HG02852 (cell line): Measurements from ENCODE around the gene RAB29.

Experiments
- ATAC-seq: cut with Tn5 transposase; IDR thresholded peaks from one replicate; pipeline ENCODE4 v1.9.1; 2021; ENCODE audit warnings: mild to moderate bottlenecking, moderate library complexity; ENCODE audit not compliant: unreplicated experiment

Gene RAB29

DNA sequence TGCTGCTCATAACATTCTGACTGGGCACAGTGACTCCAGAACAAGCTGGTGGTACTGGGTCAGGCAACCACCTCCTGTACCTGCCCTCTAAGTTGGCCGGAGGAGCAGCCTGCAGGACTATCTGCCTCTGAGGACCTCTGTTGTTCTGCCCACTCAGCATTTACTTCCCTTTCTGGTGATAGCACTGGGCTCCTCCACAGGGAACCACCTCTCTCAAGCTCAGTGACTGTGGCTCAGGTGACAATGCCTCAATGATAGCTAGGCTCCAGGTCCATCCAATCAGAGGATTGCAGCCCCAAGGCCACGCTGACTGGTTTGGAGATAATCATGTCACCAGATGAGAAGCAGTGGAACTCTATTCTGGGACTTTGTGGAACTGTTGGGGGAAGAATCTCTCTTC is 21.9 kb upstream of the RAB29 start:
- no peak for ATAC-seq

DNA sequence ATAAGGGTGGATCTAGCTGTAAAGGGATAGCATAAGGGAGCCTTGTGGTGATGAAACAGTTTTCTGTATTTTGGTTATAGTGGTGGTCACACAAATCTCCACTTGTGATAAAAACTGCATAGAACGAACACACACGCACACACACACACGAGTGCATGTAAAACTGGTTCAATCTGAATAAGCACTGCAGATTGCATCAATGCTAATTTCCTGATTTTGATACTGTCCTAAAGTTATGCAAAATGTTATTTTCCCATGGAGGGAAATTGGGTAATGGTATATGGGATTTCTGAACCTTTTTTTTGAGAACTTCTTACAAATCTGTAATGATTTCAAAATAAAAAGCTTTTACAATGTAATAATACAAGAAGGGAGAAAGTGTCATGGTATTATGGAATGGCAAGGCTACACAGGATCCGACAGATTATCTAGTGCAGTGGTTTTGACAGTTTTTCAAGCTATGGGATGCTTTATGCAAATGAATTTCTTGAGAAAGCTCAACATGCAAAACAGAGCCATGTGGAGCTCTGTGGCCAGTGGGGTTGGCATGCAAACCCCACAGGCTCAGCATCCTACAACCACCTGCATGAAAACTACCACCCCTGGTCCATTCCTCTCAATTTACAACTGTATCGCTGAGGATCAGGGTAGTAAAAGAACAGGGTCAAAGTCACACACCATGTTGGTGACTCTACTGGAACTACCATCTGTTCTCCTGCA is 18.9 kb upstream of the RAB29 start:
- no peak for ATAC-seq

DNA sequence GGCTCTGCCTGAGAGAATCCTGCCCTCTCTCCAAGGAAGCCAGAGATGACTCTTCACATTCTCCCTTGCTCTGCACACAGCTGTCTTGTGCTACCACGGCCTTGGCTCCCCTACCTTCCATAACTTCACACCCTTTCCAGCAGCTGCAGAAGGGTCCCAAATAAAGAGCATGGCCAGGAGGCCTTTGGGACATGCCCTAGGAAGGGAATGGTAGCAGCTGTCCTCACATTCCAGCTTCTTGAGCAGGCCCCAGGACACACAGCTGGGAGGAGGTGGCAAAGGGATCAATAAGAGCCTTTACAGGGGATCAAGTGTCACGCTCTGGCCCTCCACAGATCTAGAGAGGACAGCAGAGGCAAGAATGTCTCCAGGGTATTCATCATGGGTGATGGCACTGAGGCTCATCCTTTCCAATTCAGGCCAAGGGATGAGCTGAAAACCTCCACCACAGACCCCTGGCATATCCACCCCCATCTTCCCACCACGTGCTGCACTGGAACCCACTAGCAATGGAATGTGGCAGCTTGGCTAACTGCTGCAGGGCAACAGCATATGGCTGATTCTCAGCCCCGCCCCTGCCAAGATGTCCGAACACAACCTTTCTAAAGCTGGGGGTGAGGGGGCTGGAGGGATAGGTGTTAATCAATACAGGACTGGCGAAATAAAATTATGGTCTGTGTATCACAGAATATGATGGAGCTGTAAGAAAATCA is 17.8 kb upstream of the RAB29 start:
- peak; percentile 31 for ATAC-seq

DNA sequence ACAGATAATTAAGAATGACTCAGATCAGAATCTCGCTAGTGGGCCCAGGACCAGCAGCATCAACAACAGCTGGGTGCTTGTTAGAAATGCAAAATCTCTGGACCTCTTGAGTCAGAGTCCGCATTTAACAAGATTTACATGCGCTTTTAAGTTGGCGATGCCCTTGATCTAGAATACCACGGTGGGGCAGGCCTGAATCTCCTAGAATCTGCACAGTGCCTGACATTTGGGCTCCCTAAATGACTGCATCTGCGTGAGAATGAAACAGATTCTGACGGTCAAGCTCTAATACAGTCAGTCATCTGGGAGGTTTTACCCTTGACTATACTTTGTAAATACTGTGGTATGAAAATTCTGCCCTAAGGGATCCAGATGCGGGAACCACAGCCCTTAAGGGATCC is 17.2 kb upstream of the RAB29 start:
- peak; percentile 69 for ATAC-seq

DNA sequence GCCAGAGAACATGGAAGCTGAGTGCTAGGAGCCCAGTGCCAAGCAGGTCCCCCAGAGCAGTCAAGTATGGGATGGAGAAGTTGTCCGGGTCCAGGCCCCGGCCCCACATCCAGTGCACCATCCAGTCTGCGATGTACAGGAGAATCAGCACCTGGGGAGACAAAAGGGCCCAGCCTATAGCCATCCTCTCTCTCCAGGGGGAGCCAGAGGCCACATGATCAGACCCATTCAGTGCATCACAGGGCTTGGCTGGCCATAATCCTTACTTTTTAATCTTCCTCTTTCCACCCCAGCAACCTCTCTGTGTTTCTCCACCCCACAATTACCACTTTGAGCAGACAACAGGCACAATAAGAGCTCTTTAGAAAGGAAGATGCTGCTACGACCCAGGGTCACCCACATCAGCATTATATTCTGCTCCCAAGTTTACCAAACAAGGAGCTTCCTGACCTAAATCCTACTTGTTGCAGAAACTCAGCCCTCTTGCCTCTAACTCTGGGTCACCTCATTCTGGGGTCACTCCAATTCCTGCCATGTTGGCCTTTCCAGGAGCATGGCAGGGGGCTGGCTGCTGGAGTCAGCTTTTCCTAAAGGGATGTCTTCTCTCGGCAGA is 16.4 kb upstream of the RAB29 start:
- ATAC-seq = no peak

DNA sequence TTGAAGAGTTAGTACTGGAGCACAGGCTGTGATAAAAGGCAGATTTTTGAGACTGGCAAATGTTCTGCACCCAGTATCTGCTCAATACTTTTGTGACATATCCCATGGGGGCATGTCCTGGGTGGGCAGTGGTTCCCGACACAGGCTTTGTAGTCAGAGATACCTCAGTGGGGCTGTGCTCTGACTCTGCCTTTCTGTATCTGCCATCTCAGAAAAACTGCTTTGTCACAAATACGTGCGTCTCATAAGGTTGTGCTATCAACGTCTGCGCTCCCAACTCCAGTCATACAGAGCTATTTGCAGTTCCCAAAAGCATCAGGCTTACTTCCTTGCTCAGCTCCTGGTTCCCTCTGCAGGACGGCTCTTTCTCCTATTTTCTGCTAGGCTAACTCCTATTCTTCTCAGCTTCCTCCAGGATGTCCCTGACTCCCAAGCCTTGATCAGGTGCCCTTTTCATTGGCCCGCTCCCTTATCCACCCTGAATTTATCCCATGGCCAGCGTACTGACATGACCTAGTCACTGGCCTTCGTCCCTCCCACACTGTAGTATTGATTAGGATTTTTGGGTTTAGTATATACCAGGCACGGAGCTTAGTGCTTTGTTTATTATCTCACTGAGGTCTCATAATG is 12.1 kb upstream of the RAB29 start:
- ATAC-seq = no peak

DNA sequence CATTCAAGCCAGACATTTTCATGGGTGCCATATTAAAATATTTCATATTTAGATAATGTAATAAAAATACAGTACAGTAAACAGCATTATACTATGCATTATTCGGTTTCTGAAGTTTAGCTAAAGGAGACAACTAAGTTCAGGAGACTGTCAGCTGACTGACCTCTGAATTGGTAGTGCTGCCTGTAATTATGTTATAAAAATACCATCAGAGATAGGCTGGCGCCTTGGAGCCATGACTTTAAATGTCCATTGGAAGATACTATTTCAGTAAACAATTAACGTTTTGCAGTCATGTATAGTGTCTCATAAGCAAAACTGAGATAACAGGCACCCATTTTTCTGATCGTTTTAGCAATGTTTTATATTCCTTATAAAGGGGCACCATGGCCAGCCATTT is 11.3 kb upstream of the RAB29 start:
- no peak for ATAC-seq

DNA sequence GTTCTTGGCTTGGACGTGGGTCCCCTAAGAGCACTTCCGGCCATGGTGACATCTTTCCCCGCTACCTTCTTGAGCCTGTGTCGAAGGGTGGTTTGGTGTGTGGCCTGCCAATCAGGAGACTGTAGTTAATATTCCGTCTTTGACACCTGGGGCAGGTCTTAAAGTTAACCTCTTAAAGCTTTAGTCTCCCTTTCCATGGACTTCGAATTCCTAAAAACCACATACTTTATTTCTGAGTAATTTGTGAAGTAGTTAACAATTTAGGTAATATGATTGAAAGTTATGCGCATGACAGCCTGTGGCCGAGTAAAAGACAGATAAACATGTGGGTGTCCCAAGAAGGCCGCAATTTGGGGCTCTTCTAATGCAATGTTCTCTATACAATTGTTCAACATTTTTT is 10.2 kb upstream of the RAB29 start:
- no peak for ATAC-seq

DNA sequence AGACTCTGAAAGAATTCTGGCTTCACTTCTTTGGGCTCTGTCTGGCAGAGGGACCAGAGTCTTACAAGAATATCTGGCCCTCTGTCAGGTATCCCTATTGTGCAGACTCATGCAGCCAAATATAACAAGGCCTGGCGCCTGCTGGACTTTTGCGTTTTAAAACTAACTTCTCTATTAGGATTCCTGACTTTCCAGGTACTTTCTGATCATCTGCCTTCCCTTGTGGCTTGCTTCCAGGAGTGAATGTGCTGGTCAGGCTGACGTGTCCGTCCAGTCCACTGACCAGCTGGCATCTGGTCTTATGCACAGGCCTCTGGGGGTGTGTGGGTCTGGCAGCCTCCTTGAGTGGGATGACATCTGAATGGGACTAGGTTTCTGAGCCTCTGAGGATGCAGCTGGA is 8.6 kb upstream of the RAB29 start:
- no peak for ATAC-seq

DNA sequence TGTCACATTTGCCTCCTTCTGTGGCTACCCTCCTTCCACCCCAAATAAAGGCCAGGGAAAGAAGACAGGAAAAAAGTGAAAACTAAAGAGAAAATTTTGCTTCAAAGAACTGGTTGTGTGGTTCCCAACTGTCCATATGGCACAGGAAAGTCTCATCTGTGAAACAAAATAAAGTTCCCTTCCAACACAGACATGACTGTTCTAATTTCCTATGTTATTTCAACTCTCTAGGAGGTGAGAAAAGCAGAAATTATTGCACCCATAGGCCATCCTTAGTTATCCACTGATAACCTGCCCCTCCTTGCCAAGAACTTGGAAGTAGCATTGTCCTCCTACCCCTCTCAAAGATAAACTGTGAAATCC is 8.1 kb upstream of the RAB29 start:
- no peak for ATAC-seq

DNA sequence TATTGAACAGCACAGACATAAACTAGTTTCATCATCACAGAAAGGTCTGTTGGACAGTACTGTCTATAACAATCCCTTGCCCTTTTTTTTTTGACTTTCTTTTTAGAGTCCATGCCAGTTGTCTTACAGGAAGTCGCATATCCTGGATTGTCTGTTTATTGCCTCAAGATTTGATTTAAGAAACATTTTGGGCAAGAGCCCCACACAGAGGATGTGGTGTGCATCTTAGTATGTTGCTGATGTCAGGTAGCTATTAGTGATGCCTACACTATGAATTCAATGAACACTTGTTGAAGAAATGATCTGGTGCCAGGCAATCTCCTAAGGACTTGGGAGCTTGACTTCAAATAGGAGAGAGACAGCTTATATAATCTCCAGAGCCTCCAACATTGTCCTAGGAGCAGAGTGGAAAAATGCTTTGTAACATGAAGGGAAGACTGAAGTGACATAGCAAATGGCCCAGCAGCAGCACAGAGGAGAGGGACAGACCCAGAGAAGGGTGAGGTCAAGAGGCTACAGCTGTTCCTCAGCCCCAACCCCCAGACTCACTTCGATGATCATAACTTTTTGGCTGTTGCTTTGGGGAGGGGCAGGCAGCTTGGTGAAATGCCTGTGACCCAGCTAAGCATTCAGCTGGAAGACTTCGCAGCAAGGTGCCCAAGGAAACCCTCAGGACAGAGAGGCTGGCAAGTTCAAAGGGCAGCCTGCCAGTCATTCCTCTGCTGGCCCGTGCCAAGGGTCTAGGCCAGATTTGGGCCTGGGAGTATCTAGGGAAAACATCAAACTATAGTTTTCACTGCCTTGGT is 7.5 kb upstream of the RAB29 start:
- no peak for ATAC-seq

DNA sequence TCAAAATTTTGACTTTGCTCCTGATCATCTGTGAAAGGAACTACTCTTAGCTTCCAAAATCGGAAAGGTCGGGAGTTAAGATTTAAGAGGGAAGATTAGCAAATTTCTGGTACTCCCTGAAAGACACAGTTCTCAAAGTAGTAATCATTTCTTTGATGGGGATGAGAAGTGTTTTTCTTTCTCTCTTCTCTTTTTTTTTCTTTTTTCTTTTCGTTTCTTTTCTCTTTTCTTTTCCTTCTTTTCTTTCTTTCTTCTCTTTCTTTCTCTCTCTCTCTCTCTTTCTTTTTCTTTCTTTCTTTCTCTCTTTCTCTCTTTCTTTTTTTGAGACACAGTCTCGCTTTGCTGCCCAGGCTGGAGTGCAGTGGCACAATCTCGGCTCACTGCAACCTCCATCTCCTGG is 5.1 kb upstream of the RAB29 start:
- no peak for ATAC-seq

DNA sequence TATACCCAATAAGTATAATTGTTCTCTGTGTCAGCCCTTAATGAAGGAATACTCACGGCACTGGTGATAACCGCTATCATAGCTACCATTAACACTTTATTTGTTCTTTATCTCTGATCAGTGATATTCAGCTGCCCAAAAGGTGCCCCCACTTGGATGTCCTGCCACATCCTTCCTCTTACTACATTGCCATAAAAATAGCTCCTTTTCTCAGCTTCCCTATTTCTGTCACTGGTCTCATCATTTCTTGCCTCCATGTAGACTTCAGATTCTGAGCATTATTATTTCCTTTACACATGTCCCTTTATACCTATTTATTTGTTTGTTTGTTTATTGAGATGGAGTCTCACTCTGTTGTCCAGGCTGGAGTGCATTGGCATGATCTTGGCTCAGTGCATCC is 2.7 kb upstream of the RAB29 start:
- ATAC-seq = no peak

DNA sequence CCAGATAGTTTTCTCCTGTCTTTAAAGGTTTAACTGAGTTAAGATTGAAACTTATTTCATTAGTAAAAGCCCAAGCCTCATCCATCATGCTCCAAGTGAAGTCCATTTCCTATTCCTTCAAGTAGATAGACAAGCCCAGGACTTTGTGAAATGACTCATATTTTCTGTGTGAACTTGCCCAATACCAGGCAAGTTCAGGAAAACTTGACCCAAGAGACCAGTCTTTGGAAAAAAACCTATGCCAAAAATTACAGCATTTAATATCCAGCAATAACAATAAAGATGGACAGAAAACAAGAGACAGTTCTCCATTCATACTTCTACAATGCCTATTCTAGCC is 405 bp upstream of the RAB29 start:
- ATAC-seq = no peak

DNA sequence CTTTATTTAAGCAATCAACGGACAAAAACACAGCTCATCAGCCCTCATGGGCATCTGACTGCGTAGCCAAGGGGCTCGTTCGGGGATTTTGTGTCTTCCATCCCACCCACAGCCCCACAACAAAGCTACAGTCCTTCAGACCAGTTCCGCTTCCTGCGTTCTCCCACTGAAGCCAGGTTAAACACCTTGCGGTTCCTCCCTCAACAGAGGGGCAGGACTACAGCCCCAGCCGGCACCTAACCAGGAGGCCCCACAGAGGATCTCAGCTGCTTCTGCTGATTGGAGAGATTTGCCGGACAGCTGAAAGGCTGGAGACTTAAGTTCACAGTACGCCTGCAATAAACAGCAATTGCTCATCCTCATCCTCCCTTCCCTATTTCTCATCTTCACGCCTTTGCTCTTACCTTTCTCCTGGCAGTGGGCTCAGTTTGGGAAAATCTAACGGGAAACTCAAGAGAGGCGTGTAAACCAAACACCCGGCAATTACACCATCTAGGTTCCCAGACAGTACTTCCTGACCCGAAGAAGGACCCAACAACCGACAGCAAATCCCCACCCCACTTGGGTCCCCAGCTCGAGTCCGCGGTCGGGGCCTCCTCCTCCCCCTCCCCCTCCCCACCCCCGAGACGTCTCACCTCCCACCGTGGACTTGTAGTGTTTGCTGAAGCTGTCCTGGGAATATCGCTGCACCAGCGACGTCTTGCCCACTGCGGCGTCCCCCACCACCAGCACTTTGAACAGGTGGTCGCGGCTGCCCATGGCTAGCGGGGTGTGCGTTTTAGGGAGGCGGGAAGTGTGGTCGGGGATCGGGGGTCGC is 876 bp downstream of the RAB29 start:
- ATAC-seq = peak; percentile 13

DNA sequence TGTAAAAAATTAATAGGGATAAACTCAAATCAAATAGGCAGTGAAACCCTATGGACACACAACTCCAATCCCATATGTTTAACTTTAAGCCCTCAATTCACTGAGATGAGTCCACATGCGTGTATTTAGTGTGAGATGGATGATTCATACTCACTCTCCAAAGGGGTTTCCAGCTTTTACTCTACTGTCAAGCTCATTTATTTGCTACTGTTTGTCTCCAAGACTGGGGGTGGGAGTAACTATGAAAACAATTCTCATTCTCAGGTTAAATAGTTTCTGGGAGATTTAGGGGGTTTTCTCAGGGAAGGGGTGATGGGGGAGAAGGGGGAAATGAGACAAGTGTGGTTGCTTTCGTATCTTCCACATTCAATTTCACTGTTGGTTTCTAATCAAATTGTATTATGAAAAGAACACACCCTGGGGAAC is 2.7 kb downstream of the RAB29 start:
- ATAC-seq = no peak

DNA sequence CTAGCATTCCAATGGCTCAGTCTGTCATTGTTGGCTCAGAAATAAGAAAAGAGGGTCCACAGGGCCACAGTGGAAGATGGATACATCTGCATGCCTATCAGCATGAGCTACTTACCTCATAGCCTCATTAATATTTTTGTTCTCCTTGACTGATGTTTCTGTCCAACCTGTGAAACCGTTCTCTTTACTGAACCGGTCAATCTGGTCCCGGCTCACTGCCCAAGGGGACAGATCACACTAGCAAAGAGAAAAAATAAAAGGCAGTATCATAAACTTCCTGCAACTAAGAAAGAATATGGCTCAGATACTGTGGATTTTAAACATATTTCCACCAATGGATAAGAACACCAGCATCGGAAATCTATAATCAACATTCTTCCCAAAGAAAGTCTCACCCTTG is 4.7 kb downstream of the RAB29 start:
- ATAC-seq = no peak

DNA sequence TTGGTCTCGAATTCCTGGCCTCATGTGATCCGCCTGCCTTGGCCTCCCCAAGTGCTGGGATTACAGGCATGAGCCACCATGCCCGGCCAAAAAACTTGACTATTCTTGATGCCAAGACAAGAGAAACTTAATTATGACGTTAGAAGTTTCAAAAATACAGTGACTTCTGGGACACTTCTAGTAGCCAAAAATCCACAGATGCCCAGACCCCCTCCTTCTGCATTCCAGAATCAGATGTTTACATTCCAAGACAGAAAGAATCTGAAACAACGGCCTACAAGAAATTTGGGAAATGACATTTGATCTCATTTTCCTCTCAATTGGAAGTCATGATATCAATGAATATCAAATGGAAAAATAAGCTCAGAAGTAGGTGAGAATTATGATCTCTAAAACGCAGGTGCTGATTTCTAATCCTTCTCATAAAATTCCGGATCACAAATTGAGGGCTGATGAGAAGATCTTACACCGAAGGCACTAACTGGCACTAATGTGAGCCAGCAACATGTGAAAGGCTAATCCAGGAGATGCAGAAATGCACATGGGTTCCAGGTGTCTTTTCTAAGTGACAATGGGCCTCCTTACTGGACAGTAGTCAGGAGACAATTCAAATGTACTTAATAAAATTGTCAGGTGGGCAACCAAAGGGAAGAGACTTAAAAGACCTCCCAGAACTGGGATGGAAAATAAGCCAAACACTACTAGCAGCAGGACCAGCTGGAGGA is 5.5 kb downstream of the RAB29 start:
- no peak for ATAC-seq

DNA sequence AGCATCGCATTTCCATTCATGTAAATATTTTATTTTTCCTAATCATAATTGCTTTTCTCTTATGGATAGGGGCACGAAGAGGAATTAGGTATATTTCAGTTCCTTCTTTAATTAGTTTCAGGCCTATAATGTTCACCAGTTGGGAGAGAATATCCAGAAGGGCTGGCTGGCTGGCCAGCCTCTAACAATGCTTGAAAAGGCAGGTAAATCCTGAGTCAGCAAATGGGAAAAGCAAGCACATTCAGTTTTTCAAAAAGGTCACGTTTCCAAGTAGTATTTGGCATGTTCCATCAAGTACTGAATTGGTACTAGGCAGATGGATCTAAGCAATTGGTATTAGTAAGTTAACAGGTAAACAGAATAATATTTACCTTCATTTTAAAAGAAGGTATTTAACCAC is 8.0 kb downstream of the RAB29 start:
- no peak for ATAC-seq

DNA sequence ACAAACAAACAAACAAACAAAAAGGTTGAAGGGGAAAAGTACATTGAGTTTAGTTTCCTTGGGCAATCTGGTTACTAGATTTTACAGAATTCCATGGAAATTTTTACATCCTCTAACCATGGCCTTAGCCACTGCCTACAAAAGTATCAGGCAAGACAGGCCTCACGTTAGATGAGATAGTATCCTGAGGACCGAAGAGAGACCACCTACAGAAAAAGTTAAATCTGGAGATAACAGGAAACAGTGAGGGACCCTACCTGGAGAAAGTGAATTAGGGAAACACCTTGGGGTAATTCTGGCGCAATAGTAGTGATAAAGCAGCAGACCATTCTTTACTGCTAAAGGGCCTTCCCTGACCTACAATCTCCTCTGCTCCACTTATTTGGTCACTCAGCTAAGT is 8.7 kb downstream of the RAB29 start:
- no peak for ATAC-seq
